Measurements from ENCODE around the gene LY9.

DNA sequence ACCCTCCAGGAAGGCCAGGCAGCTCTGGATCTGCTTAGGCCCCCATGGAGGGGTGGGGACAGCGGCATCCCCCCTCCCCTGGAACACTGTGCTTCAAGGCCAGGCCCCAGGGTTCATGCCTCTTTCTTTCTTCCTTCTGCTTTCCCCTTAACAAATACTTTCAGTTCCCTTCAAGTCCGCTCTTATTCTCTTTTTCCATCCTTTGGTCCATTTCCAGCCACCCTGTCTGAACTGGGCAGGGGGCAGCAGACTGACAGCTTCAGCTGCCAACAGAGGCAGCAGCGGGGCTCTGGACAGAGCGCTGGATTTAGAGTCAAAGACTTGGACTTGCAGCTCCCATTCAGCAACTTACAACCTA lies 67.8 kb downstream of the LY9 start:
- TF ChIP-seq POLR2AphosphoS5 (IDR thresholded peaks at IDR 0.05; ENCODE audit: insufficient read depth in 1 of 2, low read depth in 1 of 2) (no peak), POLR2A (IDR thresholded peaks at IDR 0.05) (no peak)
- TF ChIP-seq, protein P1, sequence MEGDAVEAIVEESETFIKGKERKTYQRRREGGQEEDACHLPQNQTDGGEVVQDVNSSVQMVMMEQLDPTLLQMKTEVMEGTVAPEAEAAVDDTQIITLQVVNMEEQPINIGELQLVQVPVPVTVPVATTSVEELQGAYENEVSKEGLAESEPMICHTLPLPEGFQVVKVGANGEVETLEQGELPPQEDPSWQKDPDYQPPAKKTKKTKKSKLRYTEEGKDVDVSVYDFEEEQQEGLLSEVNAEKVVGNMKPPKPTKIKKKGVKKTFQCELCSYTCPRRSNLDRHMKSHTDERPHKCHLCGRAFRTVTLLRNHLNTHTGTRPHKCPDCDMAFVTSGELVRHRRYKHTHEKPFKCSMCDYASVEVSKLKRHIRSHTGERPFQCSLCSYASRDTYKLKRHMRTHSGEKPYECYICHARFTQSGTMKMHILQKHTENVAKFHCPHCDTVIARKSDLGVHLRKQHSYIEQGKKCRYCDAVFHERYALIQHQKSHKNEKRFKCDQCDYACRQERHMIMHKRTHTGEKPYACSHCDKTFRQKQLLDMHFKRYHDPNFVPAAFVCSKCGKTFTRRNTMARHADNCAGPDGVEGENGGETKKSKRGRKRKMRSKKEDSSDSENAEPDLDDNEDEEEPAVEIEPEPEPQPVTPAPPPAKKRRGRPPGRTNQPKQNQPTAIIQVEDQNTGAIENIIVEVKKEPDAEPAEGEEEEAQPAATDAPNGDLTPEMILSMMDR (IDR thresholded peaks at IDR 0.05): no peak
